Endothelial cell of umbilical vein (primary cell): ENCODE results near the gene MAML3. TPM values are rescaled to one million over a fixed set of nuclear protein-coding genes. Genes with fewer than 3 reads are reported as not detected.

Experiments
- BruUV-seq: library from RNA; stranded (reverse); fragments of 400-500 nt; replicated peaks from 2 replicates; lab custom pipeline; 2021; lab: Mats Ljungman, UMichigan
- CTCF ChIA-PET: fragments of 300-600, 350-600 bp; sonication (Branson Sonifier 250); formaldehyde crosslinking; loops from one replicate; lab custom pipeline; 2021; ENCODE audit warnings: antibody characterized with exemption, inconsistent platforms; lab: Charles Lee
- POLR2A ChIA-PET: fragments of 300-600, 350-600 bp; sonication (Branson Sonifier 250); formaldehyde crosslinking; loops from one replicate; lab custom pipeline; 2021; ENCODE audit warnings: antibody characterized with exemption, inconsistent platforms; lab: Charles Lee
- DNase-seq: peaks from one replicate; pipeline ENCODE4 v3.0.0-alpha.2; 2011; ENCODE audit warnings: low read depth, low spot score
- FAIRE-seq: peaks from 2 replicates; lab custom pipeline; 2011; peaks lifted over from hg19 to GRCh38; lab: Jason Lieb, UNC
- H2AFZ ChIP-seq: 2 replicates; pipeline ENCODE4 v1.6.0; 2012; ENCODE audit warnings: low read depth, low read length, control low read depth, inconsistent platforms
- H3K27ac ChIP-seq: 2 replicates; pipeline ENCODE4 v1.5.1; 2011; ENCODE audit warnings: low read depth, mild to moderate bottlenecking, control low read depth, low read length, moderate library complexity; ENCODE audit not compliant: insufficient read depth
- H3K27me3 ChIP-seq, 2 experiments: 2 replicates each; pipeline versions ENCODE4 v1.6.0 to v1.6.1; 2011; ENCODE audit warnings: low read length in 2 of 2, mixed read lengths in 1 of 2; ENCODE audit not compliant: control insufficient read depth in 2 of 2, insufficient read depth in 2 of 2
- H3K36me3 ChIP-seq, 2 experiments: 2 replicates in 1 of 2; 3 replicates in 1 of 2; pipeline ENCODE4 v1.5.1; 2011; ENCODE audit warnings: low read length in 2 of 2, mild to moderate bottlenecking in 1 of 2, moderate library complexity in 1 of 2; ENCODE audit not compliant: control insufficient read depth in 2 of 2, insufficient read depth in 2 of 2; ENCODE audit errors: extremely low read depth in 1 of 2
- H3K4me1 ChIP-seq: 3 replicates; pipeline ENCODE4 v1.5.1; 2011; ENCODE audit warnings: mild to moderate bottlenecking, low read length; ENCODE audit not compliant: control insufficient read depth, insufficient read depth; ENCODE audit errors: extremely low read depth
- H3K4me2 ChIP-seq: 2 replicates; pipeline ENCODE4 v1.6.1; 2011; ENCODE audit warnings: low read length, control low read depth, mixed read lengths; ENCODE audit not compliant: insufficient read depth
- H3K4me3 ChIP-seq, 3 experiments: fragments of 200-600 bp in 1 of 3; sonication (generic), shearing (Covaris generic) in 1 of 3; replicated peaks in 1 of 3; 2 replicates each; pipeline ENCODE4 v1.5.1; 2011 to 2016; ENCODE audit warnings: control low read depth in 3 of 3, low read length in 3 of 3, mild to moderate bottlenecking in 2 of 3, inconsistent platforms in 1 of 3, low read depth in 1 of 3, moderate library complexity in 1 of 3; ENCODE audit not compliant: insufficient read depth in 1 of 3
- H3K79me2 ChIP-seq: 2 replicates; pipeline ENCODE4 v1.6.0; 2012; ENCODE audit warnings: low read length, inconsistent platforms; ENCODE audit not compliant: control insufficient read depth, insufficient read depth
- H3K9ac ChIP-seq: replicated peaks from 2 replicates; pipeline ENCODE3; 2011; ENCODE audit warnings: low read length, control low read depth; ENCODE audit not compliant: insufficient read depth; ENCODE audit errors: extremely low read depth
- H3K9me1 ChIP-seq: replicated peaks from 3 replicates; pipeline ENCODE4 v1.6.0; 2011; ENCODE audit warnings: mild to moderate bottlenecking, low read length; ENCODE audit not compliant: control insufficient read depth, insufficient read depth; ENCODE audit errors: extremely low read depth
- H3K9me3 ChIP-seq: replicated peaks from 2 replicates; pipeline ENCODE4 v1.5.1; 2012; ENCODE audit warnings: low read length, inconsistent platforms; ENCODE audit not compliant: control insufficient read depth, insufficient read depth
- H4K20me1 ChIP-seq: replicated peaks from 2 replicates; pipeline ENCODE3; 2011; ENCODE audit warnings: mild to moderate bottlenecking, low read length; ENCODE audit not compliant: control insufficient read depth, insufficient read depth; ENCODE audit errors: extremely low read depth
- EZH2 ChIP-seq: IDR thresholded peaks from 2 replicates; pipeline ENCODE4 v1.6.1; 2012; ENCODE audit warnings: borderline replicate concordance, low read depth, mild to moderate bottlenecking, moderate library complexity, low read length, inconsistent platforms; ENCODE audit not compliant: severe bottlenecking
- FOS ChIP-seq: IDR thresholded peaks from 2 replicates; pipeline ENCODE4 v1.6.1; 2011; ENCODE audit warnings: mild to moderate bottlenecking, low read length, moderate library complexity, borderline replicate concordance; ENCODE audit not compliant: insufficient read depth
- GATA2 ChIP-seq: IDR thresholded peaks from 2 replicates; pipeline ENCODE4 v1.7.0; 2011; ENCODE audit warnings: low read depth, mild to moderate bottlenecking, moderate library complexity, mixed read lengths, low read length; ENCODE audit not compliant: insufficient read length, insufficient read depth
- JUN ChIP-seq: IDR thresholded peaks from 2 replicates; pipeline ENCODE4 v1.6.1; 2011; ENCODE audit warnings: borderline replicate concordance, low read depth; ENCODE audit not compliant: insufficient read length, insufficient read depth
- MYC ChIP-seq: IDR thresholded peaks from one replicate; pipeline ENCODE4 v1.6.1; 2011; ENCODE audit warnings: mild to moderate bottlenecking, low read depth, low read length
- POLR2A ChIP-seq: IDR thresholded peaks from 2 replicates; pipeline ENCODE4 v1.6.1; 2012; ENCODE audit warnings: low read depth, mild to moderate bottlenecking, control low read depth, low read length
- POLR2AphosphoS5 ChIP-seq: IDR thresholded peaks from 2 replicates; pipeline ENCODE4 v1.6.1; 2012; ENCODE audit warnings: low read depth, mild to moderate bottlenecking, control low read depth, low read length, moderate library complexity; ENCODE audit not compliant: insufficient read depth
- dilution Hi-C: fragments of 300-500 bp; cut with MboI; formaldehyde crosslinking; loops from one replicate; pipeline ENCODE4 v1.15.0; 2019; ENCODE audit warnings: low sequenced_read_pairs; ENCODE audit not compliant: extremely low pct_ligation_motif_present
- intact Hi-C: fragments of 100-400 bp; cut with micrococcal nuclease; formaldehyde crosslinking; loops from one replicate; pipeline ENCODE4 v1.10.0; 2022
- polyA plus RNA-seq, 4 experiments: library from polyadenylated mRNA; depleted of rRNA in 3 of 4; stranded (reverse) in 3 of 4; unstranded in 1 of 4; fragments of >200 nt; gene quantifications; 2 replicates each; pipeline versions ENCODE4 v1.2.1 to v1.2.3, GENCODE V29; 2011 to 2012; ENCODE audit warnings: missing spikeins in 1 of 4
- total RNA-seq: library from RNA; stranded (reverse); gene quantifications from 2 replicates; pipeline ENCODE4 v1.2.3, GENCODE V29; 2021
- TF ChIP-seq, protein P1 (sequence below), 2 donors: IDR thresholded peaks; 1 replicate in 1 of 2; 2 replicates in 1 of 2; pipeline ENCODE4 v1.5.1; 2011; ENCODE audit warnings: low read length in 2 of 2, mild to moderate bottlenecking in 2 of 2, moderate library complexity in 2 of 2, control low read depth in 1 of 2, inconsistent platforms in 1 of 2, low read depth in 1 of 2; ENCODE audit not compliant: insufficient read depth in 1 of 2; ENCODE audit errors: extremely low read depth in 1 of 2
- TF ChIP-seq, protein P2 (sequence below): IDR thresholded peaks from 2 replicates; pipeline ENCODE4 v1.6.1; 2011; ENCODE audit not compliant: insufficient read depth, insufficient read length

The MAML3 gene
- total and polyA plus RNA-seq, 2 donors (not counting 3 experiments of a cell fraction or from before 2014, with no cell fraction given) = 14.0 to 20.3 TPM

DNA sequence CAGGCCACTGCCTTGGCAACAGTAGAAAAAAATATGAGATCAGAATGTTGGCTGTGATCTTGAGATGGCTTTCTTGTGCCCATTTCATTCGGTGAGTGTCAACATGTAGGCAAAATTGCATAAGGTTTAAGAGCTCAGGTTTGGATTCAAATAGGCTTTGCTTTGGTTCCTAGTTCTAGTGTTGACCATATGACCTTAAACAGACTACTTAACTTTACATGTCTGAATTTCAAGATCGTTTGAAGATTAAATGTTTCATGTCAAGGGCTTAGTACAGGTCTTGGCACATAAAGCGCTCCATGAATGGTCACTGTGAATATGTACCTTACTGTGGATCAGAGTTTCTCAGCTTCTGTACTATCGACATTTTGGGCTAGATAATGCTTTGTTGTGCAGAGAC is 284.2 kb downstream of the MAML3 start:
- no peak for FAIRE-seq
- Histone ChIP-seq H3K4me1 (peaks cover 21% of the 10 kb centered on the region), H3K79me2 (no peaks in the 10 kb centered on the region), H3K27ac (no peak overlapping the region), H3K36me3 (no peaks in the 10 kb centered on the region), H3K27me3 (no peaks in the 10 kb centered on the region), H3K4me2 (no peak overlapping the region), H3K4me3 (no peak overlapping the region), H2AFZ (no peak overlapping the region), H3K9me1 (no peaks in the 10 kb centered on the region), H3K9me3 (no peaks in the 10 kb centered on the region), H3K9ac (no peak overlapping the region), H4K20me1 (no peaks in the 10 kb centered on the region)
- intact Hi-C loops = loop anchor here (5.0 kb wide), 3 partner anchors 47 to 382 kb away; no protein-coding TSS in a partner anchor
- DNase-seq = no peak
- no TSS peak for BruUV-seq
- ChIA-PET CTCF (interaction anchor here (3.6 kb wide), 1 partner anchor 11 kb away, joined by 13 read pairs; no protein-coding TSS in a partner anchor), POLR2A (no interaction called here)
- TF ChIP-seq EZH2 (no peak), MYC (no peak), FOS (no peak), POLR2AphosphoS5 (no peak), GATA2 (no peak), JUN (no peak), POLR2A (no peak)
- TF ChIP-seq, protein P1, sequence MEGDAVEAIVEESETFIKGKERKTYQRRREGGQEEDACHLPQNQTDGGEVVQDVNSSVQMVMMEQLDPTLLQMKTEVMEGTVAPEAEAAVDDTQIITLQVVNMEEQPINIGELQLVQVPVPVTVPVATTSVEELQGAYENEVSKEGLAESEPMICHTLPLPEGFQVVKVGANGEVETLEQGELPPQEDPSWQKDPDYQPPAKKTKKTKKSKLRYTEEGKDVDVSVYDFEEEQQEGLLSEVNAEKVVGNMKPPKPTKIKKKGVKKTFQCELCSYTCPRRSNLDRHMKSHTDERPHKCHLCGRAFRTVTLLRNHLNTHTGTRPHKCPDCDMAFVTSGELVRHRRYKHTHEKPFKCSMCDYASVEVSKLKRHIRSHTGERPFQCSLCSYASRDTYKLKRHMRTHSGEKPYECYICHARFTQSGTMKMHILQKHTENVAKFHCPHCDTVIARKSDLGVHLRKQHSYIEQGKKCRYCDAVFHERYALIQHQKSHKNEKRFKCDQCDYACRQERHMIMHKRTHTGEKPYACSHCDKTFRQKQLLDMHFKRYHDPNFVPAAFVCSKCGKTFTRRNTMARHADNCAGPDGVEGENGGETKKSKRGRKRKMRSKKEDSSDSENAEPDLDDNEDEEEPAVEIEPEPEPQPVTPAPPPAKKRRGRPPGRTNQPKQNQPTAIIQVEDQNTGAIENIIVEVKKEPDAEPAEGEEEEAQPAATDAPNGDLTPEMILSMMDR (IDR thresholded peaks at IDR 0.05; ENCODE audit: extremely low read depth in 1 of 2, insufficient read depth in 1 of 2, low read depth in 1 of 2, low read length in 2 of 2) = no peak
- TF ChIP-seq, protein P2, sequence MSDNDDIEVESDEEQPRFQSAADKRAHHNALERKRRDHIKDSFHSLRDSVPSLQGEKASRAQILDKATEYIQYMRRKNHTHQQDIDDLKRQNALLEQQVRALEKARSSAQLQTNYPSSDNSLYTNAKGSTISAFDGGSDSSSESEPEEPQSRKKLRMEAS = no peak
- dilution Hi-C loops = no loop called here
